ENCODE measurements around the gene SNRNP25.

SNRNP25 gene

DNA sequence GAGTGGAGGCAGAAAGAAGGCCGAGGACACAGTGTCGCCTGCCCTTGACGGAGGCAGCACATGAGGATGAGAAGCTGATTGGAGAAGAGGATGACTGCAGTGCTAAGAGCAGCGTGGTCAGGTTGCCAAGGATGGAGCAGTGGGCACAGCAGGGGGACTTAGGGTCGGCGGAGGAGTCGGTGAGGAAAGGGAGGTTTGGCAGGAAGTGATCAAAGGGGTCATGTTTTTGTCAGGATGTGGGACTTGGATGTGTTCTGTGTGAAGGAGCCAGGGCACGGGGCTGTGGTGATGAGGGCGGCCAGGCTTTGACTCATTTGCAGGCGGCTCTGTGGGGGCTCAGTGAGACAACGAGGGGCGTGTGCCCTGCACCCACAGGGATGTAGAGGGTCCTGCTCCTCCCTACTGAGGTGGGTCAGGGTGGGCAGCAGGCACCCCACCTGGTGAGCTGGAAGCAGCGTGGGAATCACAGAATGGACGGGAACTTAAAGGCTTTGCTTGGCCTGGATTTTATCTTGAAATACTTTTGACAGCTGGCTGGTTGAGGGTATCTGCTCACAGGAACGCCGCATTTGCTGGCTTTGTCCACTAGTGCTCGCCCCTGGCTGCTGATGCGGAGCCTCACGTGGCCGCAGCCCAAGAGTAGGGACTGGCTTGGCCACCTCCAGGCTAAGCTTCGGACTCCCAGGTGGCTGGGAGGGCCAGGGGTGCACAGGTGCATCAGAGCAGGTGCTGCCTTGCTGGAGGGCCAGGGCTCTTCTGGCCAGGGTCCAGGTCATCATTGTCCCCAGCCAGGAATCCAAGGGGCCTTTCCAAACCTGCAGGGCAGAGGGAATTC is 30.4 kb downstream of the SNRNP25 start:
- TF ChIP-seq ZNF155 (tag by site-specific recombination; IDR thresholded peaks at IDR 0.05), result no peak
- no peak for TF ChIP-seq RBAK (tag by site-specific recombination; IDR thresholded peaks at IDR 0.05)
- TF ChIP-seq ZIC2 (tag by site-specific recombination; IDR thresholded peaks at IDR 0.05), result peak; percentile 21; the same call in 1 of the 2 replicates
- TF ChIP-seq EGR2 (tag by site-specific recombination; IDR thresholded peaks at IDR 0.05; ENCODE audit: low read depth), result peak; percentile 65; the same call in 1 of the 2 replicates
- TF ChIP-seq, protein P1, sequence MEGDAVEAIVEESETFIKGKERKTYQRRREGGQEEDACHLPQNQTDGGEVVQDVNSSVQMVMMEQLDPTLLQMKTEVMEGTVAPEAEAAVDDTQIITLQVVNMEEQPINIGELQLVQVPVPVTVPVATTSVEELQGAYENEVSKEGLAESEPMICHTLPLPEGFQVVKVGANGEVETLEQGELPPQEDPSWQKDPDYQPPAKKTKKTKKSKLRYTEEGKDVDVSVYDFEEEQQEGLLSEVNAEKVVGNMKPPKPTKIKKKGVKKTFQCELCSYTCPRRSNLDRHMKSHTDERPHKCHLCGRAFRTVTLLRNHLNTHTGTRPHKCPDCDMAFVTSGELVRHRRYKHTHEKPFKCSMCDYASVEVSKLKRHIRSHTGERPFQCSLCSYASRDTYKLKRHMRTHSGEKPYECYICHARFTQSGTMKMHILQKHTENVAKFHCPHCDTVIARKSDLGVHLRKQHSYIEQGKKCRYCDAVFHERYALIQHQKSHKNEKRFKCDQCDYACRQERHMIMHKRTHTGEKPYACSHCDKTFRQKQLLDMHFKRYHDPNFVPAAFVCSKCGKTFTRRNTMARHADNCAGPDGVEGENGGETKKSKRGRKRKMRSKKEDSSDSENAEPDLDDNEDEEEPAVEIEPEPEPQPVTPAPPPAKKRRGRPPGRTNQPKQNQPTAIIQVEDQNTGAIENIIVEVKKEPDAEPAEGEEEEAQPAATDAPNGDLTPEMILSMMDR (tag by site-specific recombination; IDR thresholded peaks at IDR 0.05), result peak; percentile 30; the same call in 1 of the 2 replicates
- TF ChIP-seq, protein P2, sequence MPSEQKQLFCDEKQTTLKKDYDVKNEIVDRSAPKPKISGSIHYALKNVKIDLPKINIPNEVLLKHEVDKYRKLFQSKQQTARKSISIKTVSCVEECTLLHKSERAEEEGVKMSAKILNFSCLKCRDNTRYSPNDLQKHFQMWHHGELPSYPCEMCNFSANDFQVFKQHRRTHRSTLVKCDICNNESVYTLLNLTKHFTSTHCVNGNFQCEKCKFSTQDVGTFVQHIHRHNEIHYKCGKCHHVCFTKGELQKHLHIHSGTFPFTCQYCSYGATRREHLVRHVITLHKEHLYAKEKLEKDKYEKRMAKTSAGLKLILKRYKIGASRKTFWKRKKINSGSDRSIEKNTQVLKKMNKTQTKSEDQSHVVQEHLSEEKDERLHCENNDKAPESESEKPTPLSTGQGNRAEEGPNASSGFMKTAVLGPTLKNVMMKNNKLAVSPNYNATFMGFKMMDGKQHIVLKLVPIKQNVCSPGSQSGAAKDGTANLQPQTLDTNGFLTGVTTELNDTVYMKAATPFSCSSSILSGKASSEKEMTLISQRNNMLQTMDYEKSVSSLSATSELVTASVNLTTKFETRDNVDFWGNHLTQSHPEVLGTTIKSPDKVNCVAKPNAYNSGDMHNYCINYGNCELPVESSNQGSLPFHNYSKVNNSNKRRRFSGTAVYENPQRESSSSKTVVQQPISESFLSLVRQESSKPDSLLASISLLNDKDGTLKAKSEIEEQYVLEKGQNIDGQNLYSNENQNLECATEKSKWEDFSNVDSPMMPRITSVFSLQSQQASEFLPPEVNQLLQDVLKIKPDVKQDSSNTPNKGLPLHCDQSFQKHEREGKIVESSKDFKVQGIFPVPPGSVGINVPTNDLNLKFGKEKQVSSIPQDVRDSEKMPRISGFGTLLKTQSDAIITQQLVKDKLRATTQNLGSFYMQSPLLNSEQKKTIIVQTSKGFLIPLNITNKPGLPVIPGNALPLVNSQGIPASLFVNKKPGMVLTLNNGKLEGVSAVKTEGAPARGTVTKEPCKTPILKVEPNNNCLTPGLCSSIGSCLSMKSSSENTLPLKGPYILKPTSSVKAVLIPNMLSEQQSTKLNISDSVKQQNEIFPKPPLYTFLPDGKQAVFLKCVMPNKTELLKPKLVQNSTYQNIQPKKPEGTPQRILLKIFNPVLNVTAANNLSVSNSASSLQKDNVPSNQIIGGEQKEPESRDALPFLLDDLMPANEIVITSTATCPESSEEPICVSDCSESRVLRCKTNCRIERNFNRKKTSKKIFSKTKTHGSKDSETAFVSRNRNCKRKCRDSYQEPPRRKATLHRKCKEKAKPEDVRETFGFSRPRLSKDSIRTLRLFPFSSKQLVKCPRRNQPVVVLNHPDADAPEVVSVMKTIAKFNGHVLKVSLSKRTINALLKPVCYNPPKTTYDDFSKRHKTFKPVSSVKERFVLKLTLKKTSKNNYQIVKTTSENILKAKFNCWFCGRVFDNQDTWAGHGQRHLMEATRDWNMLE (tag by site-specific recombination; conservative IDR thresholded peaks at IDR 0.05; ENCODE audit: low read depth), result no peak
- no peak for TF ChIP-seq WT1 (tag by site-specific recombination; IDR thresholded peaks at IDR 0.05)
- TF ChIP-seq ZNF184 (tag by site-specific recombination; IDR thresholded peaks at IDR 0.05), result no peak
- TF ChIP-seq ZFHX2 (tag by site-specific recombination; conservative IDR thresholded peaks at IDR 0.05), result peak; percentile 46
- peak; percentile 31; the same call in 1 of the 2 replicates for TF ChIP-seq ZNF600 (tag by site-specific recombination; IDR thresholded peaks at IDR 0.05)
- no peak for TF ChIP-seq GLI4 (tag by site-specific recombination; IDR thresholded peaks at IDR 0.05)
- Histone ChIP-seq H3K4me3 (ENCODE audit: low read depth, low read length) (no peak overlapping the region), H3K4me1 (ENCODE audit: control insufficient read depth, insufficient read depth, low read length) (no peaks in the 10 kb centered on the region), H3K27ac (ENCODE audit: extremely low read depth, low read depth, low read length) (no peak overlapping the region), H3K36me3 (ENCODE audit: control insufficient read depth in 2 of 2, insufficient read depth in 1 of 2, low read length in 2 of 2) (peaks cover 0 to 74% of the 10 kb centered on the region in 2 experiments; a peak in 2 of 3 replicates), H3K9me3 (ENCODE audit: control insufficient read depth, insufficient read depth, low read depth, low read length) (no peaks in the 10 kb centered on the region)
- CTCF ChIA-PET, result interaction anchor here (1.5 to 3.3 kb wide), 3 partner anchors 12 to 18 kb away, joined by 9 to 25 read pairs (median 17); no protein-coding TSS in a partner anchor
- POLR2A ChIA-PET, result interaction anchor here (1.0 to 1.5 kb wide), 2 partner anchors 12 to 13 kb away, joined by 3 read pairs; no protein-coding TSS in a partner anchor

DNA sequence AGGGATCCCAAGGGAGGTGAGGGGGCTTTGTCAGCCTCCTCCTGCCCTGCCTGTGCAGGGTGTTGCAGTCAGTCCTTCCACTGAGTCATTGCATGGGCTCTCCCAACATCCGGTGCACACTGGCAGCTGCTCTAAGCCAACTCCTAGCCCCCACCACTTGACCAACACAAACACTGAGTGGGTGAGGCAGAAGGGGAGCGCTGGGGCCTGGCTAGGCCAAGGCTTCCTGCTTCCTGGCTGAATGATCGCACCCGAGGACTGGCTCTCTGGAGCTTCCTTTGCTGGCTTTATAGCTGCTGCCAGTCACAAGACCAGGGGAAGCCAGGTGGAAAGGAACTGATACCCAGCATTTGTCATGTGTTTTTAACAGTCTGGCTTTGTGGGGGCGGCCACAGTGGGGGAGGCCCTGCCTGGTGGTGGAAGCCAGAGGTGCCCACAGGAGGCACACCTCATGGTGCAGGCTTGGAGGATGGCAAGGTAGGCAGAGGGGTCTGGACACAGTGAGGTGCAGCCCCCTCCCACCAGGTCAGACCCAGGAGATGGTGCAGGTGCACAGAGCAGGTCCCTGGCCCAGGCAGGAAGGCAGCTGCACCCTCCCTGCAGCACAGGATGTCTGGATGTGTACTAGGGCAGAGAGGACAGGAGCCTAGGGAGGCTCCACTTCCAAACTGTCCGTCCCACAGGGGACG is 31.2 kb downstream of the SNRNP25 start:
- ChIA-PET CTCF (interaction anchor here (2.6 to 3.3 kb wide), 2 partner anchors 11 to 19 kb away, joined by 17 to 25 read pairs; no protein-coding TSS in a partner anchor), POLR2A (interaction anchor here (1.0 kb wide), 1 partner anchor 12 kb away, joined by 3 read pairs; no protein-coding TSS in a partner anchor)
- H3K4me1 ChIP-seq (ENCODE audit: control insufficient read depth, insufficient read depth, low read length), result no peaks in the 10 kb centered on the region
- H3K27ac ChIP-seq (ENCODE audit: extremely low read depth, low read depth, low read length), result no peak overlapping the region
- H3K4me3 ChIP-seq (ENCODE audit: low read depth, low read length), result no peak overlapping the region
- H3K9me3 ChIP-seq (ENCODE audit: control insufficient read depth, insufficient read depth, low read depth, low read length), result no peaks in the 10 kb centered on the region
- H3K36me3 ChIP-seq (ENCODE audit: control insufficient read depth in 2 of 2, insufficient read depth in 1 of 2, low read length in 2 of 2), result peaks cover 0 to 77% of the 10 kb centered on the region in 2 experiments; a peak in 2 of 3 replicates
- no peak for TF ChIP-seq KLF9 (tag by site-specific recombination; IDR thresholded peaks at IDR 0.05; ENCODE audit: low read depth)
- TF ChIP-seq, protein P3, sequence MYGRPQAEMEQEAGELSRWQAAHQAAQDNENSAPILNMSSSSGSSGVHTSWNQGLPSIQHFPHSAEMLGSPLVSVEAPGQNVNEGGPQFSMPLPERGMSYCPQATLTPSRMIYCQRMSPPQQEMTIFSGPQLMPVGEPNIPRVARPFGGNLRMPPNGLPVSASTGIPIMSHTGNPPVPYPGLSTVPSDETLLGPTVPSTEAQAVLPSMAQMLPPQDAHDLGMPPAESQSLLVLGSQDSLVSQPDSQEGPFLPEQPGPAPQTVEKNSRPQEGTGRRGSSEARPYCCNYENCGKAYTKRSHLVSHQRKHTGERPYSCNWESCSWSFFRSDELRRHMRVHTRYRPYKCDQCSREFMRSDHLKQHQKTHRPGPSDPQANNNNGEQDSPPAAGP (tag by site-specific recombination; IDR thresholded peaks at IDR 0.05), result peak; percentile 88
- TF ChIP-seq ZBTB8A (tag by site-specific recombination; IDR thresholded peaks at IDR 0.05), result no peak
- no peak for TF ChIP-seq MZF1 (tag by site-specific recombination; IDR thresholded peaks at IDR 0.05; ENCODE audit: borderline replicate concordance)
- no peak for TF ChIP-seq HOXC10 (CRISPR knock-in tag; IDR thresholded peaks at IDR 0.05)
- TF ChIP-seq SP7 (tag by site-specific recombination; IDR thresholded peaks at IDR 0.05), result peak; percentile 43; the same call in 1 of the 2 replicates
- TF ChIP-seq, protein P4, sequence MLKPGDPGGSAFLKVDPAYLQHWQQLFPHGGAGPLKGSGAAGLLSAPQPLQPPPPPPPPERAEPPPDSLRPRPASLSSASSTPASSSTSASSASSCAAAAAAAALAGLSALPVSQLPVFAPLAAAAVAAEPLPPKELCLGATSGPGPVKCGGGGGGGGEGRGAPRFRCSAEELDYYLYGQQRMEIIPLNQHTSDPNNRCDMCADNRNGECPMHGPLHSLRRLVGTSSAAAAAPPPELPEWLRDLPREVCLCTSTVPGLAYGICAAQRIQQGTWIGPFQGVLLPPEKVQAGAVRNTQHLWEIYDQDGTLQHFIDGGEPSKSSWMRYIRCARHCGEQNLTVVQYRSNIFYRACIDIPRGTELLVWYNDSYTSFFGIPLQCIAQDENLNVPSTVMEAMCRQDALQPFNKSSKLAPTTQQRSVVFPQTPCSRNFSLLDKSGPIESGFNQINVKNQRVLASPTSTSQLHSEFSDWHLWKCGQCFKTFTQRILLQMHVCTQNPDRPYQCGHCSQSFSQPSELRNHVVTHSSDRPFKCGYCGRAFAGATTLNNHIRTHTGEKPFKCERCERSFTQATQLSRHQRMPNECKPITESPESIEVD (tag by site-specific recombination; IDR thresholded peaks at IDR 0.05), result no peak
- TF ChIP-seq RBAK (tag by site-specific recombination; IDR thresholded peaks at IDR 0.05), result no peak
- no peak for TF ChIP-seq ZNF530 (tag by site-specific recombination; IDR thresholded peaks at IDR 0.05; ENCODE audit: low read depth)
- no peak for TF ChIP-seq ZNF426 (tag by site-specific recombination; IDR thresholded peaks at IDR 0.05)
- no peak for TF ChIP-seq ZNF654 (tag by site-specific recombination; IDR thresholded peaks at IDR 0.05; ENCODE audit: low read depth)
- TF ChIP-seq, protein P5, sequence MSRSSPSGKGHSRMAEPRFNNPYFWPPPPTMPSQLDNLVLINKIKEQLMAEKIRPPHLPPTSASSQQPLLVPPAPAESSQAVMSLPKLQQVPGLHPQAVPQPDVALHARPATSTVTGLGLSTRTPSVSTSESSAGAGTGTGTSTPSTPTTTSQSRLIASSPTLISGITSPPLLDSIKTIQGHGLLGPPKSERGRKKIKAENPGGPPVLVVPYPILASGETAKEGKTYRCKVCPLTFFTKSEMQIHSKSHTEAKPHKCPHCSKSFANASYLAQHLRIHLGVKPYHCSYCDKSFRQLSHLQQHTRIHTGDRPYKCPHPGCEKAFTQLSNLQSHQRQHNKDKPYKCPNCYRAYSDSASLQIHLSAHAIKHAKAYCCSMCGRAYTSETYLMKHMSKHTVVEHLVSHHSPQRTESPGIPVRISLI (tag by site-specific recombination; IDR thresholded peaks at IDR 0.05), result no peak
